AG04449 (cell line): Measurements from ENCODE around the gene MAPK11.

Experiments
- CTCF ChIA-PET: fragments of 350-600 bp; formaldehyde crosslinking; extraction: SDS; loops from one replicate; lab custom pipeline; 2021; ENCODE audit warnings: antibody characterized with exemption; lab: Yijun Ruan, JAX
- POLR2A ChIA-PET: fragments of 400-600, 350-600 bp; formaldehyde crosslinking; extraction: SDS; loops from one replicate; lab custom pipeline; 2020; ENCODE audit warnings: antibody characterized with exemption, inconsistent platforms; lab: Yijun Ruan, JAX
- DNase-seq: peaks from one replicate; pipeline ENCODE4 v3.0.0-alpha.2; 2010; ENCODE audit warnings: low read depth, low spot score
- H3K4me3 ChIP-seq: 2 replicates; pipeline ENCODE4 v1.5.1; 2011; ENCODE audit warnings: low read depth, mild to moderate bottlenecking, control low read depth, low read length
- TF ChIP-seq, protein P1 (sequence below): IDR thresholded peaks from one replicate; pipeline ENCODE4 v1.5.1; 2011; ENCODE audit warnings: mild to moderate bottlenecking, moderate library complexity, low read length, control low read depth, inconsistent platforms; ENCODE audit not compliant: insufficient read depth; ENCODE audit errors: missing control alignments

MAPK11 gene

DNA sequence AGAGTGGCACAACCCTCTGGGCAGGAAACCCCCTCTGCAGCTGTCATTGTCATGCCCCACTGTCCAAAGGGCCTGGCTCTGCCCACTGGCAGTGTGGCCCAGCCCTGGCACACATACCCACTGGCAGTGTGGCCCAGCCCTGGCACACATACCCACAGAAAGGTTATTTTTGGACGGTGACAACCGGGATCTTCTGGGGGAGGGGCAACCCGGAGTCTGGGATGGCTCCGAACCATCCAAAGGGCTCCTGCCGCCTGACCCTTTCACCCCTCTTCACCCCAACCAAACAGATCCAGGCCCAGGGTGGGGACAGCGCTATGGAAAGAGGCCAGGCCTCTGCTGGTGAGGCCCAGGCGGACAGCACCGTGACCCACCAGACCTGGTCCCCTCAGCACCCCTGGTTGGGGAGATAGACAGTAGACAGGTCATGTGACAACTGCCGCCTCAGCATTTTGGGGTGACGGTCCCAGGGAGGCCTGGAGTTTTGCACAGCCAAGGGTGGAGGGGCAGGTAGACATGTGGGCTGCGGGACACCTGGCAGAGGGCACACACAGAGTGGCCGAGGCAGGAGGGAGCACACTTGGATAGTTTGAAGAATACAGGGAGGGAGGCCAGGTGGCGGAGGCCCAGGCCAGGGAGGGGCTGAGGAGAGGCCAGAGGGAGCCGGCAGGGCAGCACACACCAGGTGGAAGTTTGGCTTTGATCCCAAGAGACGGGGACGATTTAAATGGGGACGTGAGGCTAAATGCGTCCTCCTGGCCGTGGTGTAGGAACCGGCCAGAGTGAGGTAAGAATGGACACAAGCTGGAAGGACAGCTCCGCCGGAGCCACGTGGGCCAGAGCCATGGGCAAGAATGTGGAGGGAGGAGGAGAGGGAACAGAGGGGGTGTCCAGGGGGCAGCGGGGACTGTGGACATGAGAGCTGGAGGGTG lies 11.6 kb downstream of the MAPK11 start:
- no peak overlapping the region for H3K4me3 ChIP-seq
- TF ChIP-seq, protein P1, sequence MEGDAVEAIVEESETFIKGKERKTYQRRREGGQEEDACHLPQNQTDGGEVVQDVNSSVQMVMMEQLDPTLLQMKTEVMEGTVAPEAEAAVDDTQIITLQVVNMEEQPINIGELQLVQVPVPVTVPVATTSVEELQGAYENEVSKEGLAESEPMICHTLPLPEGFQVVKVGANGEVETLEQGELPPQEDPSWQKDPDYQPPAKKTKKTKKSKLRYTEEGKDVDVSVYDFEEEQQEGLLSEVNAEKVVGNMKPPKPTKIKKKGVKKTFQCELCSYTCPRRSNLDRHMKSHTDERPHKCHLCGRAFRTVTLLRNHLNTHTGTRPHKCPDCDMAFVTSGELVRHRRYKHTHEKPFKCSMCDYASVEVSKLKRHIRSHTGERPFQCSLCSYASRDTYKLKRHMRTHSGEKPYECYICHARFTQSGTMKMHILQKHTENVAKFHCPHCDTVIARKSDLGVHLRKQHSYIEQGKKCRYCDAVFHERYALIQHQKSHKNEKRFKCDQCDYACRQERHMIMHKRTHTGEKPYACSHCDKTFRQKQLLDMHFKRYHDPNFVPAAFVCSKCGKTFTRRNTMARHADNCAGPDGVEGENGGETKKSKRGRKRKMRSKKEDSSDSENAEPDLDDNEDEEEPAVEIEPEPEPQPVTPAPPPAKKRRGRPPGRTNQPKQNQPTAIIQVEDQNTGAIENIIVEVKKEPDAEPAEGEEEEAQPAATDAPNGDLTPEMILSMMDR = no peak
- no peak for DNase-seq
- ChIA-PET POLR2A (no interaction called here), CTCF (interaction anchor here (1.1 to 3.8 kb wide), 5 partner anchors 8 to 83 kb away, joined by 3 to 22 read pairs (median 4); no protein-coding TSS in a partner anchor)

GRCh38 chr22:50257451-50258360 lies 12.5 kb downstream of the MAPK11 start:
- ChIA-PET POLR2A (no interaction called here), CTCF (interaction anchor here (1.1 to 3.8 kb wide), 4 partner anchors 14 to 84 kb away, joined by 3 to 22 read pairs (median 4); no protein-coding TSS in a partner anchor)
- DNase-seq = no peak

GRCh38 chr22:50257041-50257440 lies 13.1 kb downstream of the MAPK11 start:
- ChIA-PET CTCF (interaction anchor here (1.1 to 1.8 kb wide), 2 partner anchors 19 to 85 kb away, joined by 3 to 5 read pairs; no protein-coding TSS in a partner anchor), POLR2A (no interaction called here)
- TF ChIP-seq, protein P1 = no peak
- no peak for DNase-seq
- no peak overlapping the region for H3K4me3 ChIP-seq

More at GRCh38 chr22:50257451-50258360, 12.5 kb downstream of the MAPK11 start:
- no peak overlapping the region for H3K4me3 ChIP-seq
- TF ChIP-seq, protein P1 = no peak

DNA sequence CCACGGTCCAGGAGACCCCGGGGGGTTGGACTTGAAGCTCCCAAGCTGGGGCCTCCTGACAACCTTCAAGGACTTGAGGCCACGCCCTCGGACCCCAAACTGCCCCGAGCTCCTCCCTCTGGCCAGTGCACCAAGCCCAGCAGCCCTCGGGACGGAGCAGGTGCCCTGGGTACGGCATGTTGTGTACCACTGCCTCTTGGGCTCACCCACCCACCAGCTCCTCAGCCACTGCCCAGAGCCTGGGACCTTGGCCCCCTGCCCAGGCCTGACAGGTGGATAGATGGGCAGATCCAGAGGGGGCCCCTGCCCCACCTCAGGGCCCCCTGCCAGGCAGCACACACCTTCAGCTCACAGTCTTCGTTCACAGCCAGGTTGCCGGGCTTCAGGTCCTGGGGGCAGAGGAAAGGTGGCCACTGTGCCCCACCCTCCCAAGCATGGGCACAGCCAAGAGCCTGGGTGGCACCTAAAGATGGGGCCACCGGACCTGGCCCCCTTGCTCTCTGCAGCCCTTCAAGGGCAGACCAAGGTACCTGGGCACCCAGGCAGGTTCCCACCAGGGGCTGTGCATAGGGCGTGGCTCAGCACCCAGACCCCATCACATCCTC lies 13.8 kb downstream of the MAPK11 start:
- POLR2A ChIA-PET = interaction anchor here (1.4 kb wide), 1 partner anchor 49 kb away, joined by 3 read pairs; no protein-coding TSS in a partner anchor
- TF ChIP-seq, protein P1 = no peak
- H3K4me3 ChIP-seq = no peak overlapping the region
- CTCF ChIA-PET = interaction anchor here (1.4 kb wide), 1 partner anchor 85 kb away, joined by 16 read pairs; no protein-coding TSS in a partner anchor
- DNase-seq = no peak

DNA sequence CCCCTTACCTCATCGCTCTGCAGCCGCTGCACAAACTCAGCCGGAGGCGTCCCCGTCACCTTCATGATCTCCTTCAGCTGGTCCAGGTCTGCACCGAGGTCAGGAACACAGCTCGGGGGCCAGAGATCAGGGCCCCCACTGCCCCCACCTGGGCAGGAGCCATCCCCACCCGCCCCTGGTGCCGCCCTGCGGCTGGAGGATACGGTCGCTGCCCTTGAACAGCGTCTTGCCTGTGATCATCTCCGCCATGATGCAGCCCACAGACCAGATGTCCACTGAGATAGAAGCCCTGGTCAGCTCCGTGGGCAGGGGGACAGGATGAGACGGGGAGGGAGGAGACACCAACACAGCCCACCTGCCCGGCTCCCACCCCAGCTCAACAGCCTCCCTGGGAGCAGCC lies 14.6 kb downstream of the MAPK11 start:
- POLR2A ChIA-PET = interaction anchor here (1.4 kb wide), 1 partner anchor 49 kb away, joined by 3 read pairs; no protein-coding TSS in a partner anchor
- CTCF ChIA-PET = interaction anchor here (0.6 to 1.4 kb wide), 2 partner anchors 71 to 86 kb away, joined by 4 to 16 read pairs; partner anchors contain the start of gene DENND6B
- H3K4me3 ChIP-seq = no peak overlapping the region
- no peak for DNase-seq
- TF ChIP-seq, protein P1 = no peak
